Measurements from ENCODE around the gene C19orf53. TPM values are rescaled to one million over a fixed set of nuclear protein-coding genes. Genes with fewer than 3 reads are reported as not detected.

The C19orf53 gene
- polyA plus RNA-seq, 3 donors = 125 to 156 (median 132) TPM

DNA sequence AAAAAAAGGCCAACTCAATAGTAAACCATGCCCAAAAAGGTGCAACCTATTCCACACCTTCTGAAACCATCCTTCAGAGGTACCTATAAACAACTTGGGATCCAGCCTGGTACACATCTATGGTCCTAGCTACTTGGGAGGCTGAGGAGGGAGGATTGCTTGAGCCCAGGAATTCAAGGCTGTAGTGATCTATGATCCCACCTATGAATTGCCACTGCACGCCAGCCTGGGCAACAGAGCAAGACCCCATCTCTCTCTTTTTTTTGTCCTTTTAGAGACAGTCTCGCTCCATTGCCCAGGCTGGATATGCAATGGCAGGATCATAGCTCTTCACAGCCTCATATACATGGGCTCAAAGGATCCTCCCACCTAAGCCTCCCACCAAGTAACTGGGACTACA lies 47.0 kb downstream of the C19orf53 start:
- H3K4me3 ChIP-seq (replicated peaks in 1 of 3; ENCODE audit: low read depth in 2 of 3, low read length in 3 of 3) = no peak overlapping the region
- no peak overlapping the region for H3K9ac ChIP-seq (ENCODE audit: insufficient read depth, low read length, poor library complexity, severe bottlenecking)
- Mint-ChIP-seq H3K36me3 (peaks cover 14 to 45% of the 10 kb centered on the region in 2 donors), H3K4me1 (peaks cover 19% of the 10 kb centered on the region), H3K27me3 (ENCODE audit: low read depth in 3 of 3) (peaks cover 0 to 2% (median 1%) of the 10 kb centered on the region in 3 donors), H3K27ac (no peak overlapping the region), H3K9me3 (peaks cover 0 to 2% (median 0%) of the 10 kb centered on the region in 7 donors), H3K4me3 (no peak overlapping the region)
- intact Hi-C loops (cut with micrococcal nuclease) = no loop called here
- H3K4me1 ChIP-seq (ENCODE audit: control insufficient read depth in 1 of 2, insufficient read depth in 2 of 2, low read length in 2 of 2) = peaks cover 3 to 14% of the 10 kb centered on the region in 2 donors
- H3K4me2 ChIP-seq (replicated peaks; ENCODE audit: extremely low read depth, low read length, poor library complexity, severe bottlenecking) = no peak overlapping the region
- peaks cover 0 to 13% of the 10 kb centered on the region in 2 donors for H3K36me3 ChIP-seq (replicated peaks in 1 of 2; ENCODE audit: control insufficient read depth in 1 of 2, insufficient read depth in 2 of 2, low read length in 2 of 2)
- H3K79me2 ChIP-seq (ENCODE audit: insufficient read depth, low read length) = no peaks in the 10 kb centered on the region
- H4K20me1 ChIP-seq (ENCODE audit: insufficient read depth, low read length) = no peaks in the 10 kb centered on the region
- no peaks in the 10 kb centered on the region for H3K9me3 ChIP-seq (replicated peaks in 1 of 2; ENCODE audit: control insufficient read depth in 1 of 2, insufficient read depth in 1 of 2, low read length in 2 of 2)
- DNase-seq = no peak
- WGBS (ENCODE audit: insufficient coverage) = 100% methylated on average over 2 of the region's 2 CpGs
- H3K27me3 ChIP-seq (ENCODE audit: control insufficient read depth in 2 of 2, insufficient read depth in 2 of 2, low read length in 2 of 2) = no peaks in the 10 kb centered on the region
- no peak overlapping the region for H3K27ac ChIP-seq (ENCODE audit: low read depth in 1 of 2, low read length in 2 of 2)
- no peak overlapping the region for H2AFZ ChIP-seq (ENCODE audit: insufficient read depth, low read depth, low read length, poor library complexity, severe bottlenecking)
- TF ChIP-seq, protein P1, sequence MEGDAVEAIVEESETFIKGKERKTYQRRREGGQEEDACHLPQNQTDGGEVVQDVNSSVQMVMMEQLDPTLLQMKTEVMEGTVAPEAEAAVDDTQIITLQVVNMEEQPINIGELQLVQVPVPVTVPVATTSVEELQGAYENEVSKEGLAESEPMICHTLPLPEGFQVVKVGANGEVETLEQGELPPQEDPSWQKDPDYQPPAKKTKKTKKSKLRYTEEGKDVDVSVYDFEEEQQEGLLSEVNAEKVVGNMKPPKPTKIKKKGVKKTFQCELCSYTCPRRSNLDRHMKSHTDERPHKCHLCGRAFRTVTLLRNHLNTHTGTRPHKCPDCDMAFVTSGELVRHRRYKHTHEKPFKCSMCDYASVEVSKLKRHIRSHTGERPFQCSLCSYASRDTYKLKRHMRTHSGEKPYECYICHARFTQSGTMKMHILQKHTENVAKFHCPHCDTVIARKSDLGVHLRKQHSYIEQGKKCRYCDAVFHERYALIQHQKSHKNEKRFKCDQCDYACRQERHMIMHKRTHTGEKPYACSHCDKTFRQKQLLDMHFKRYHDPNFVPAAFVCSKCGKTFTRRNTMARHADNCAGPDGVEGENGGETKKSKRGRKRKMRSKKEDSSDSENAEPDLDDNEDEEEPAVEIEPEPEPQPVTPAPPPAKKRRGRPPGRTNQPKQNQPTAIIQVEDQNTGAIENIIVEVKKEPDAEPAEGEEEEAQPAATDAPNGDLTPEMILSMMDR (IDR thresholded peaks at IDR 0.05) = no peak

GRCh38 chr19:13823256-13823655 lies 49.0 kb downstream of the C19orf53 start:
- no peaks in the 10 kb centered on the region for H3K27me3 ChIP-seq (ENCODE audit: control insufficient read depth in 2 of 2, insufficient read depth in 2 of 2, low read length in 2 of 2)
- H3K4me1 ChIP-seq (ENCODE audit: control insufficient read depth in 1 of 2, insufficient read depth in 2 of 2, low read length in 2 of 2) = peaks cover 0 to 2% of the 10 kb centered on the region in 2 donors
- H4K20me1 ChIP-seq (ENCODE audit: insufficient read depth, low read length) = no peaks in the 10 kb centered on the region
- H3K79me2 ChIP-seq (ENCODE audit: insufficient read depth, low read length) = no peaks in the 10 kb centered on the region
- Mint-ChIP-seq H3K36me3 (peaks cover 17 to 53% of the 10 kb centered on the region in 2 donors), H3K4me1 (peaks cover 8% of the 10 kb centered on the region), H3K4me3 (no peak overlapping the region), H3K27me3 (ENCODE audit: low read depth in 3 of 3) (peaks cover 0 to 2% (median 1%) of the 10 kb centered on the region in 3 donors), H3K9me3 (peaks cover 0 to 2% (median 0%) of the 10 kb centered on the region in 7 donors), H3K27ac (no peak overlapping the region)
- H3K4me2 ChIP-seq (replicated peaks; ENCODE audit: extremely low read depth, low read length, poor library complexity, severe bottlenecking) = no peak overlapping the region
- intact Hi-C loops (cut with micrococcal nuclease) = no loop called here
- H3K9ac ChIP-seq (ENCODE audit: insufficient read depth, low read length, poor library complexity, severe bottlenecking) = no peak overlapping the region
- peaks cover 0 to 13% of the 10 kb centered on the region in 2 donors for H3K36me3 ChIP-seq (replicated peaks in 1 of 2; ENCODE audit: control insufficient read depth in 1 of 2, insufficient read depth in 2 of 2, low read length in 2 of 2)
- 79% methylated on average over 7 of the region's 8 CpGs for WGBS (ENCODE audit: insufficient coverage)
- H3K4me3 ChIP-seq (replicated peaks in 1 of 3; ENCODE audit: low read depth in 2 of 3, low read length in 3 of 3) = no peak overlapping the region
- no peak overlapping the region for H2AFZ ChIP-seq (ENCODE audit: insufficient read depth, low read depth, low read length, poor library complexity, severe bottlenecking)
- H3K27ac ChIP-seq (ENCODE audit: low read depth in 1 of 2, low read length in 2 of 2) = no peak overlapping the region
- no peaks in the 10 kb centered on the region for H3K9me3 ChIP-seq (replicated peaks in 1 of 2; ENCODE audit: control insufficient read depth in 1 of 2, insufficient read depth in 1 of 2, low read length in 2 of 2)
- DNase-seq = no peak
- TF ChIP-seq, protein P1 (IDR thresholded peaks at IDR 0.05) = no peak
